ENCODE results near the gene POLR1H. TPM values are rescaled to one million over a fixed set of nuclear protein-coding genes. Genes with fewer than 3 reads are reported as not detected.

POLR1H gene
- total RNA-seq, 1 donor from 2014 or later = 16.8 TPM

- no peak for FAIRE-seq
- H3K27me3 Mint-ChIP-seq (ENCODE audit: low read depth, unreplicated experiment) = peaks cover 57% of the 10 kb centered on the region
- H4K20me1 ChIP-seq (ENCODE audit: insufficient read depth, low read length) = no peaks in the 10 kb centered on the region
- no peak within 1 kb of the TSS for H3K4me2 ChIP-seq (ENCODE audit: low read length)
- no peak for DNase-seq (ENCODE audit: low read depth)
- no peak for TF ChIP-seq CTCF (IDR thresholded peaks at IDR 0.05; ENCODE audit: insufficient read depth, low read depth, low read length)
- TF ChIP-seq EZH2 (IDR thresholded peaks at IDR 0.05; ENCODE audit: insufficient read depth, low read length) = no peak
- no peaks in the 10 kb centered on the region for H3K36me3 Mint-ChIP-seq (ENCODE audit: low read depth, unreplicated experiment)
- H3K79me2 ChIP-seq (ENCODE audit: insufficient read depth, low read length) = no peaks in the 10 kb centered on the region
- H3K9me3 Mint-ChIP-seq (ENCODE audit: unreplicated experiment) = no peaks in the 10 kb centered on the region
- H3K36me3 ChIP-seq (ENCODE audit: insufficient read depth, low read length) = no peaks in the 10 kb centered on the region
- H2AFZ ChIP-seq (ENCODE audit: low read depth, low read length) = no peak within 1 kb of the TSS
- H3K4me3 ChIP-seq (ENCODE audit: insufficient read depth, low read depth, low read length) = no peak within 1 kb of the TSS
- no peak within 1 kb of the TSS for H3K27ac Mint-ChIP-seq (ENCODE audit: unreplicated experiment)
- no peaks in the 10 kb centered on the region for H3K4me1 ChIP-seq (ENCODE audit: insufficient read depth, low read length)
- H3K4me1 Mint-ChIP-seq (ENCODE audit: low read depth, unreplicated experiment) = no peaks in the 10 kb centered on the region
- no peak within 1 kb of the TSS for H3K4me3 Mint-ChIP-seq (ENCODE audit: unreplicated experiment)
- no peak within 1 kb of the TSS for H3K9ac ChIP-seq (ENCODE audit: low read length)
- no peaks in the 10 kb centered on the region for H3K9me3 ChIP-seq (ENCODE audit: insufficient read depth, low read depth, low read length)
- H3K27me3 ChIP-seq (ENCODE audit: insufficient read depth, low read length) = peaks cover 38% of the 10 kb centered on the region
- no peak within 1 kb of the TSS for H3K27ac ChIP-seq (ENCODE audit: low read depth, low read length)
These were observed 52.1 kb downstream of the POLR1H start, which contains the start of gene TRIM31 for GRCh38 chr6:30113003-30113759. TRIM31 (minus strand) TSS chr6:30113090; CDS start chr6:30112805, 285 bp downstream.

DNA sequence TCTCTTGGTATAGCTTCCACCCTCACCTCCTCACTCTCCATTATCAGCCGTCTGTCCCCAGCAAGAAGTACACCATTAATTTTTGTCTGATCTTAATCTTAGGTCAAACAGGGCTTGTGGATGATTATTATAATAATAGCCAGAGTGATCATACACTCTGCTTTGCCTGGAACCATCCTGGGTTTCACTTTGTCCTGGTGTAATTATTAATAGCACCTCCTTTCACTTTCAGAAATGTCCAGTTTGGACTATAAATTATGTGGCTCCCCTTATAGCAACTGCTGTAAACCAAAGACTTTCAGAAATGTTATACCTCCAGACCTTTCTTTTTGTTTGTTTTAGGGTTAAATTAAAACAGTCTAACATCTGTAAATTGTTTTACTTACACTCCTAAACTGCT, 52.8 kb downstream of the POLR1H start:
- H3K27me3 Mint-ChIP-seq (ENCODE audit: low read depth, unreplicated experiment) = peaks cover 53% of the 10 kb centered on the region

More for the DNA sequence above, 52.8 kb downstream of the POLR1H start:
- no peaks in the 10 kb centered on the region for H3K36me3 Mint-ChIP-seq (ENCODE audit: low read depth, unreplicated experiment)
- Histone ChIP-seq H3K27ac (ENCODE audit: low read depth, low read length) (no peak overlapping the region), H3K79me2 (ENCODE audit: insufficient read depth, low read length) (no peaks in the 10 kb centered on the region), H2AFZ (ENCODE audit: low read depth, low read length) (no peak overlapping the region), H3K36me3 (ENCODE audit: insufficient read depth, low read length) (no peaks in the 10 kb centered on the region), H3K4me1 (ENCODE audit: insufficient read depth, low read length) (no peaks in the 10 kb centered on the region), H3K4me3 (ENCODE audit: insufficient read depth, low read depth, low read length) (no peak overlapping the region), H3K4me2 (ENCODE audit: low read length) (no peak overlapping the region), H4K20me1 (ENCODE audit: insufficient read depth, low read length) (no peaks in the 10 kb centered on the region), H3K9ac (ENCODE audit: low read length) (no peak overlapping the region), H3K9me3 (ENCODE audit: insufficient read depth, low read depth, low read length) (no peaks in the 10 kb centered on the region), H3K27me3 (ENCODE audit: insufficient read depth, low read length) (peaks cover 35% of the 10 kb centered on the region)
- no peak overlapping the region for H3K4me3 Mint-ChIP-seq (ENCODE audit: unreplicated experiment)
- H3K27ac Mint-ChIP-seq (ENCODE audit: unreplicated experiment) = no peak overlapping the region
- no peaks in the 10 kb centered on the region for H3K9me3 Mint-ChIP-seq (ENCODE audit: unreplicated experiment)
- no peak for TF ChIP-seq EZH2 (IDR thresholded peaks at IDR 0.05; ENCODE audit: insufficient read depth, low read length)
- no peak for TF ChIP-seq CTCF (IDR thresholded peaks at IDR 0.05; ENCODE audit: insufficient read depth, low read depth, low read length)
- no peak for DNase-seq (ENCODE audit: low read depth)
- no peak for FAIRE-seq
- H3K4me1 Mint-ChIP-seq (ENCODE audit: low read depth, unreplicated experiment) = no peaks in the 10 kb centered on the region

Other genes with a start within 250 kb of the POLR1H start
- 0.79 and 0.89 TPM in 2 replicates for gene HLA-G, start 233.4 kb upstream of the POLR1H start, total RNA-seq
- gene HLA-A, start 118.7 kb upstream of the POLR1H start, total RNA-seq = 327 and 501 TPM in 2 replicates
- gene PPP1R11, start 5.9 kb downstream of the POLR1H start, total RNA-seq = 37.8 and 40.8 TPM in 2 replicates
- not detected in 2 replicates for gene RNF39, start 14.5 kb downstream of the POLR1H start, total RNA-seq
- gene TRIM31, start 51.8 kb downstream of the POLR1H start, total RNA-seq = not detected in 2 replicates
- gene TRIM40, start 74.9 kb downstream of the POLR1H start, total RNA-seq = not detected in 2 replicates
- gene TRIM10, start 99.9 kb downstream of the POLR1H start, total RNA-seq = not detected in 2 replicates
- not detected in 2 replicates for gene TRIM15, start 102.3 kb downstream of the POLR1H start, total RNA-seq
- gene TRIM26, start 152.1 kb downstream of the POLR1H start, total RNA-seq = 51.7 and 52.8 TPM in 2 replicates

Data from astrocyte (in vitro differentiated cells and primary cell).